Effector memory CD8-positive, alpha-beta T cell (primary cell): ENCODE data around the gene APPL1.

Experiments
- ATAC-seq: fragments of 150-1000 bp; cut with Tn5 transposase; replicated peaks from 2 replicates; pipeline ENCODE4 v1.10.0; 2021; ENCODE audit warnings: mild to moderate bottlenecking, moderate library complexity
- DNase-seq, 3 experiments: peaks; one replicate each; pipeline ENCODE4 v3.0.0; 2021
- H3K27ac Mint-ChIP-seq, 2 donors: one replicate each; pipeline ENCODE4 v1.8.0; 2022; ENCODE audit warnings: mild to moderate bottlenecking in 2 of 2, mixed read lengths in 2 of 2, moderate library complexity in 2 of 2
- H3K27me3 Mint-ChIP-seq, 2 donors: one replicate each; pipeline ENCODE4 v1.8.0; 2022; ENCODE audit warnings: mixed read lengths in 2 of 2
- H3K36me3 Mint-ChIP-seq: one replicate; pipeline ENCODE4 v1.8.0; 2022; ENCODE audit warnings: mild to moderate bottlenecking, moderate library complexity, mixed read lengths; ENCODE audit not compliant: insufficient read depth
- H3K4me1 Mint-ChIP-seq, 2 donors: one replicate each; pipeline ENCODE4 v1.8.0; 2022; ENCODE audit warnings: low read depth in 2 of 2, mixed read lengths in 2 of 2
- H3K4me3 Mint-ChIP-seq, 2 donors: one replicate each; pipeline ENCODE4 v1.8.0; 2022; ENCODE audit warnings: mild to moderate bottlenecking in 2 of 2, mixed read lengths in 2 of 2, moderate library complexity in 2 of 2
- H3K9me3 Mint-ChIP-seq, 2 donors: one replicate each; pipeline ENCODE4 v1.8.0; 2022; ENCODE audit warnings: mixed read lengths in 2 of 2

The APPL1 gene

DNA sequence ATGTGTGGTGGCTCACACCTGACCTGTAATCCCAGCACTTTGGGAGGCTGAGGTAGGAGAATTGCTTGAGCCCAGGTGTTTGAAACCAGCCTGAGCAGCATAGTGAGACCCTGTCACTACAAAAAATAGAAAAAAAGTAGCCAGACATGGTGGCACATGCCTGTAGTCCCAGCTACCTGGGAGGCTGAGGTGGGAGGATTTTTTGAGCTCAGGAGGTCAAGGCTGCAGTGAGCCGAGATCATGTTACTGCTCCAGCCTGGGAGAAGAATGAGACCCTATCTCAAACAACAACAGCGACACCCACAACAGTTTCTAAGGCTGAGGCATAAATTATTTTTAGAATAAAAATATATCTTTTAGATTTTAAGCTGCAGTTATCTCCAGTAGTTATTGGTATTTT is 6.3 kb downstream of the APPL1 start:
- H3K27ac Mint-ChIP-seq, result no peak overlapping the region
- peaks cover 24% of the 10 kb centered on the region for H3K36me3 Mint-ChIP-seq
- H3K9me3 Mint-ChIP-seq, result no peaks in the 10 kb centered on the region
- no peak overlapping the region for H3K4me3 Mint-ChIP-seq
- no peak for DNase-seq
- no peaks in the 10 kb centered on the region for H3K27me3 Mint-ChIP-seq
- no peak for ATAC-seq
- H3K4me1 Mint-ChIP-seq, result peaks cover 17 to 20% of the 10 kb centered on the region in 2 donors

DNA sequence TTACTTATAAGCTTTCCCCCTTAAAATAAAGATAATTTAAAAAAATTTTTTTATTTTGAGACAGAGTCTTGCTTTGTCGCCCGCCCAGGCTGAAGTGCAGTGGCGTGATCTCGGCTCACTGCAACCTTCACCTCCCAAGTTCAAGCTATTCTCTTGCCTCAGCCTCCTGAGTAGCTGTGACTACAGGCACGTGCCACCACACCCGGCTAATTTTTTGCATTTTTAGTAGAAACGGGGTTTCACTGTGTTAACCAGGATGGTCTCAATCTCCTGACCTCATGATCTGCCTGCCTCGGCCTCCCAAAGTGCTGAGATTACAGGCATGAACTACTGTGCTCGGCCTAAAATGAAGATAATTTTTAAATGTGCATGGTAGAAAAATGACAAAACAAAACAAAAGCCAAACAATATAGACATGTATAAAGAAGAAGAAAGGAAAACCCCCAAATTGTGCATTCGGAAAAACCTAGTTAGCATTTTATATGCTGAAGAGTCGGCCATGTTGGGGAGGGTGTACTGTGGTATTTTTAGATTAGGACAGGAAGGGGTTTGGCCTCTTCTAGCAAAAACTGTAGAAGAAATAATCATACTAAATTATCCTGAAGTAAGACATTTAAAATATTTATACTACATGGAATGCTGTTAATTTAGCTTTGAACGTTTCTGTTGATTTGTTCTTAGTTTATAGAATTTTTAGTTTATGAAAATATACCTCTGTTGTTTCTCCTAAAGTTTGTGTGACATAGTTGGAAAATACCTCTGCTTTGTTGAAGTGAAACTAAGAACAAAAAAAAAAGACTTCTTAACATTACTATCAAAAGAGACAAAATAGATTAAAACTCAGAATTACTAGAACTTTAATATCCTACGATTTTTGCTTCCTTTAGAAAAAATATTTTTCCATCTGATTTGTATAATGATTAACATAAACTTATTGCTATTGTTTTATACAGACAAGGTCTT is 7.4 kb downstream of the APPL1 start:
- Mint-ChIP-seq H3K27me3 (no peaks in the 10 kb centered on the region), H3K27ac (no peak overlapping the region), H3K36me3 (peaks cover 33% of the 10 kb centered on the region), H3K9me3 (no peaks in the 10 kb centered on the region), H3K4me1 (peaks cover 6 to 11% of the 10 kb centered on the region in 2 donors), H3K4me3 (no peak overlapping the region)
- ATAC-seq (no peak), DNase-seq (no peak)

DNA sequence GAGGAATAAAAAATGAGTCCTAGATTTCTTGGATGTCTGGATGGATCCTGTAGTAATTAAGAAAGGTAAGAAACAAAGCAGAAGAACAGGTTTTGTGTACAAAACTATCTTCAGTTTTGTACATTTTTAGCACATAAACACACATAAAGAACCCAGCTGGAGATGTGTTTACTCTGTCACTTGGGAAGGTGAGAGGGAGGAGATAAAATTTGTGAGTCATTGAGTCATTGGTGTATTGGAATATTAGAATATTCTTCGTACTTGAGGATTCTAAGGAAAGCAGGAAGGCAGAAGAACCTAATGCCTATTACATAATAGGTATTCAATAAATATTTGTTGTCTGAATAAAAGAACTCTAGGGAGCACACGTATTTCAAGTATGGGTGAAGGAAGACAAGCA is 17.4 kb downstream of the APPL1 start:
- Mint-ChIP-seq H3K27ac (peak overlapping the region in 1 of 2 donors; percentile 3), H3K4me3 (no peak overlapping the region), H3K27me3 (no peaks in the 10 kb centered on the region), H3K36me3 (peaks cover 60% of the 10 kb centered on the region), H3K4me1 (peaks cover 0 to 6% of the 10 kb centered on the region in 2 donors), H3K9me3 (no peaks in the 10 kb centered on the region)
- DNase-seq, result no peak
- no peak for ATAC-seq

DNA sequence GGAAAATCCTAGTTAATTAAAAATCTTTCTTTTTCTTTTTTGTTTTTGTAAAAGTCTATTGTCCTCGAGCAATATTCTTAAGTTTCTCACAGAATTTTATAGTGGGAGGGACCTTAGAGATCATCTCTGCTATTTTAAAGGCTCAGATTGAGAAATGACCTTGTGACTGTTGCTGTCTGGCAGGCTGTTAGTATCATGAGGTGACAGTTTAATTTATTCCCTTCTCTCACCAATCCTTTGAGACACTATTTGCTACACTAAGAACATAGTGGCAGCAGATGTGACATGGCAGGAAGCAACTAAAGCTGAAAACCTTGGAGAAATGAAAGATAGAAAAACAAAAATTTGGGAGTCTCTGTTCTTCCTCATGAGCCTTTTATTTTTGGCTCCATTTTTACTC is 24.9 kb downstream of the APPL1 start:
- H3K27ac Mint-ChIP-seq, result peak overlapping the region in 1 of 2 donors; percentile 28
- DNase-seq, result no peak
- no peaks in the 10 kb centered on the region for H3K9me3 Mint-ChIP-seq
- H3K4me1 Mint-ChIP-seq, result no peaks in the 10 kb centered on the region
- ATAC-seq, result no peak
- H3K4me3 Mint-ChIP-seq, result no peak overlapping the region
- H3K27me3 Mint-ChIP-seq, result no peaks in the 10 kb centered on the region
- peaks cover 54% of the 10 kb centered on the region for H3K36me3 Mint-ChIP-seq

DNA sequence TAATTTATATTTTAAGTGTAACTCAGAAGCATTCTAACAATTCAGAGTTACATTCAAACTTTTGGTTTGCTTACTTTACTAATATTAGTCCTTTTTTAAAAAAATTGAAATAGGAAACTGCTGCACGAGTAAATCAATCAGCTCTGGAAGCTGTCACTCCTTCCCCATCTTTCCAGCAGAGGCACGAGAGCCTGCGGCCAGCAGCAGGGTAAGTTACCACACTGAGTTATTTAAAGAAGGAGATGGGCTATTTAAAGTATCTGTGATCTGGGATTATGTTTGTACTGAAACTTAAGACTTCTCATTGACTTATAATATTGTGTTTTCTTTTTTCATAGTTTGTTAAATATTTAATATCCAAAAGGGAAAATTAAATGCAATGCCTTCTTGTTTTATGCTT is 29.3 kb downstream of the APPL1 start:
- H3K4me3 Mint-ChIP-seq, result no peak overlapping the region
- no peak for DNase-seq
- no peak for ATAC-seq
- H3K27ac Mint-ChIP-seq, result peak overlapping the region in 1 of 2 donors; percentile 78
- H3K9me3 Mint-ChIP-seq, result no peaks in the 10 kb centered on the region
- no peaks in the 10 kb centered on the region for H3K27me3 Mint-ChIP-seq
- peaks cover 65% of the 10 kb centered on the region for H3K36me3 Mint-ChIP-seq
- no peaks in the 10 kb centered on the region for H3K4me1 Mint-ChIP-seq

DNA sequence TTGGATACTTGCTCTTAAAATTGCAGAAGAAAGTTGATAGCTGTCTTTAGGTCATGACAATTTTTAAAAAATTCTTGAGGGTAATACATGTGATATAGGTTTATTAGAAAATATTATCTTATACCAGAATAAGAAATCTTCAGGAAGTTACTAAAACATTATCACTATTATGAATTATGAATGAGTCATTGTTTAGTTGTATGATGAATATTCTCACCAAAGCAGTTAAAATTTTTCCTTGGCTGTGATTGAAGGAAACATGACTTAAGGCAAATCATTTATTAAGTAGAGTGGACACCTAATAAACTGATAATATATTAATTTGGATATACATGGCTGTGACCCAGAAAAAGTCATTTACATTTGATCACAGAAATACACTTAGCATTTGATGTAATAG is 30.1 kb downstream of the APPL1 start:
- no peaks in the 10 kb centered on the region for H3K4me1 Mint-ChIP-seq
- H3K27ac Mint-ChIP-seq, result peak overlapping the region in 1 of 2 donors; percentile 78
- ATAC-seq (no peak), DNase-seq (no peak)
- H3K4me3 Mint-ChIP-seq, result no peak overlapping the region
- no peaks in the 10 kb centered on the region for H3K27me3 Mint-ChIP-seq
- H3K9me3 Mint-ChIP-seq, result no peaks in the 10 kb centered on the region
- H3K36me3 Mint-ChIP-seq, result peaks cover 63% of the 10 kb centered on the region

DNA sequence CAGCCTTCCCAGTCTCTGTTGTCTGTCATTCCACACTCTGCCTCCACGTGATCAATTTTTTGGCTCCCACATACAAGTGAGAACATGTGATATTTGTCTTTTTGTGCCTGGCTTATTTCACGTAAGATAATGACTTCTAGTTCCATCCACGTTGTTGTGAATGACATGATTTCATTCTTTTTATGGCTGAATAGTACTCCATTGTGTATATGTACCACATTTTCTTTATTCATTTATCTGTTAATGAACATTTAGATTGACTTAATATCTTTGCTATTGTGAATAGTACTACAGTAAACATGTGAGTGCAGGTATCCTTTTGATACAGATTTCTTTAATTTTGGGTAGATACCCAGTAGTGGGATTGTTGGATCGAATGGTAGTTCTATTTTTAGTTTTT is 33.6 kb downstream of the APPL1 start:
- H3K4me1 Mint-ChIP-seq, result peaks cover 0 to 8% of the 10 kb centered on the region in 2 donors
- DNase-seq (no peak), ATAC-seq (no peak)
- H3K9me3 Mint-ChIP-seq, result no peaks in the 10 kb centered on the region
- H3K4me3 Mint-ChIP-seq, result no peak overlapping the region
- H3K27me3 Mint-ChIP-seq, result no peaks in the 10 kb centered on the region
- H3K36me3 Mint-ChIP-seq, result peaks cover 68% of the 10 kb centered on the region
- no peak overlapping the region for H3K27ac Mint-ChIP-seq

DNA sequence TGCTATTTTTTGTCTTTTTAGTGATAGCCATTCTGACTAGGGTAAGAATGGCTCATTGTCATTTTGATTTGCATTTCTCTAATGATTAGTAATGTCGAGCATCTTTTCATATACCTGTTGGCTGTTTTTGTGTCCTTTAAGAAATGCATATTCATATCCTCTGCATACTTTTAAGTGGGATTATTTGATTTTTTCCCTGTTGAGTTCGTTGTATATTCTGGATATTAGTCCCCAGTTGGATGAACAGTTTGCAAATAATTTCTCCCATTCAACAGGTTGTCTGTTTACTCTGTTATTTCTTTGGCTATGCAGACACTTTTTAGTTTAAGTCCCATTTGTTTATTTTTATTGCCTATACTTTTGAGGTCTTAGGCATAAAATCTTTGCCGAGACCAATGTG is 34.4 kb downstream of the APPL1 start:
- Mint-ChIP-seq H3K9me3 (no peaks in the 10 kb centered on the region), H3K27ac (no peak overlapping the region), H3K4me1 (peaks cover 0 to 12% of the 10 kb centered on the region in 2 donors), H3K36me3 (peaks cover 72% of the 10 kb centered on the region), H3K4me3 (no peak overlapping the region), H3K27me3 (no peaks in the 10 kb centered on the region)
- no peak for DNase-seq
- no peak for ATAC-seq

DNA sequence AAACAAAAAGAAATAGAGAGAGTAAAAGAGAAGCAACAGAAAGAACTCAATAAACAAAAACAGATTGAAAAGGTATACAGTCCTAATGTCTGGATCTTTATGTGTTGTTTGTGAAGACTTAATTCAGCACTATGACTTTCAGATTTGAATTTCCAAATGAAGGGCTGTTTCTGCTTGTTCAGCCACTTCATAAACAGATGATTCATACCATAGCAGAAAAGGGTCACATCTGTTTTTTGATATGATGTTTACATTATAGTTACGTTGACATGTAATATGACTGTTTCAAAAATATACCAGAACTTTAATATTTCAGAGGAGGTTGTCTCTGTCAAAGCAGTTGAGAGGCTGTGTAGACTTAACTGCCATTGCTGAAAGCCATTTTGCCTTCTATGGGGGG is 40.9 kb downstream of the APPL1 start:
- no peak for ATAC-seq
- Mint-ChIP-seq H3K4me3 (no peak overlapping the region), H3K9me3 (no peaks in the 10 kb centered on the region), H3K4me1 (peaks cover 0 to 12% of the 10 kb centered on the region in 2 donors), H3K27ac (no peak overlapping the region), H3K36me3 (peaks cover 46% of the 10 kb centered on the region), H3K27me3 (no peaks in the 10 kb centered on the region)
- DNase-seq, result no peak

DNA sequence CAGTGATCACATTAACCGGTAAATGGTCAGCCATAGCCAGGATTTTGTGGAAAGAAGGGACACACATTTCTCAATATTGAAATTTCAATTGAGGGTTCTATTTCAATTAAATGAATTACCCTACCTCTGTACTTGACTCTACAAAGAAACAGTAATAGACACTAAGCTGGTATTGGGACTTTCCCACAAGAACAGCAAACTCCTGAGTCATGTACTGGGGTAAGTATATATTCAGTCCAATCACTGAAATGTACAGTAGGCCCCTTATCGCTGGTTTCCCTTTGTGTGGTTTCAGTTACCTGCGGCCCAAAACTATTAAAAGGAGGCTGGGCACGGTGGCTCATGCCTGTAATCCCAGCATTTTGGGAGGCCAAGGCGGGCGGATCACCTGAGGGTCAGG is 47.3 kb downstream of the APPL1 start:
- no peak for DNase-seq
- H3K4me1 Mint-ChIP-seq, result no peaks in the 10 kb centered on the region
- H3K4me3 Mint-ChIP-seq, result no peak overlapping the region
- H3K27ac Mint-ChIP-seq, result no peak overlapping the region
- no peak for ATAC-seq
- peaks cover 13% of the 10 kb centered on the region for H3K36me3 Mint-ChIP-seq
- no peaks in the 10 kb centered on the region for H3K9me3 Mint-ChIP-seq
- no peaks in the 10 kb centered on the region for H3K27me3 Mint-ChIP-seq

DNA sequence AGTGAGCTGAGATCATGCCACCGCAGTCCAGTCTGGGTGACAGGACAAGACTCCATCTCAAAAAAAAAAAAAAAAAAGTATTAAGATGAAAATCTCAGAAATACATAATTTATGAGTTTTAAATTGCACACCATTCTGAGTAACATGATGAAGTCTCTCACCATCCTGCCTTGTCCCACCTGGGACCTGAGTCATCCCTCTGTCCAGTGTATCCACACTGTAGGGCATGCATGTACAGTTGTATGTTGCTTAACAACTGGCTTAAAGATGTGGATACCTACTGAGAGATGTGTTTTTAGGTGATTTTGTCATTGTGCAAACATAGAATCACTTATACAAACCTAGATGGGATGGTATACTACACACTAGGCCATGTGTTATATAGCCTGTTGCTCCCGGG is 47.9 kb downstream of the APPL1 start:
- Mint-ChIP-seq H3K27me3 (no peaks in the 10 kb centered on the region), H3K36me3 (peaks cover 12% of the 10 kb centered on the region), H3K9me3 (no peaks in the 10 kb centered on the region), H3K4me1 (no peaks in the 10 kb centered on the region), H3K27ac (no peak overlapping the region), H3K4me3 (no peak overlapping the region)
- no peak for ATAC-seq
- DNase-seq, result no peak

DNA sequence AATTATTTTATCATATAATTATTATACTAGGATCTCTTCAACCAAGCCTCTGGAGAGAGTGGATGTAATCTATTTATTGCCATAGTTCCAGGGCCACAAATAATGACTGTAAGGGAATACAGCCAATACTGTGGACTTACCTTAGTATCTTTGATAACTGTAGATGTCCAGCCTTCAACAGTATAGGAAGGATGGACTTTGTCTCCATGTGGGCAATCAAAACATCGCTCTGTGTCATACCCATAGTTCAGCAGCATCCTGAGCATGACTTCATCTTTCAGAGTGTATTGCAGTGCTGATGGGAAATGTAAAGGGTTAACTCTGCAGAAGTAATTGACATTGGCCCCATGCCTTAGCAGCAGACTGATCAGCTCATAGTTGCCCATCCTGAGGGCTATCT is 50.7 kb downstream of the APPL1 start:
- Mint-ChIP-seq H3K4me1 (no peaks in the 10 kb centered on the region), H3K9me3 (no peaks in the 10 kb centered on the region), H3K4me3 (no peak overlapping the region), H3K36me3 (no peaks in the 10 kb centered on the region), H3K27ac (no peak overlapping the region), H3K27me3 (no peaks in the 10 kb centered on the region)
- ATAC-seq (no peak), DNase-seq (no peak)

DNA sequence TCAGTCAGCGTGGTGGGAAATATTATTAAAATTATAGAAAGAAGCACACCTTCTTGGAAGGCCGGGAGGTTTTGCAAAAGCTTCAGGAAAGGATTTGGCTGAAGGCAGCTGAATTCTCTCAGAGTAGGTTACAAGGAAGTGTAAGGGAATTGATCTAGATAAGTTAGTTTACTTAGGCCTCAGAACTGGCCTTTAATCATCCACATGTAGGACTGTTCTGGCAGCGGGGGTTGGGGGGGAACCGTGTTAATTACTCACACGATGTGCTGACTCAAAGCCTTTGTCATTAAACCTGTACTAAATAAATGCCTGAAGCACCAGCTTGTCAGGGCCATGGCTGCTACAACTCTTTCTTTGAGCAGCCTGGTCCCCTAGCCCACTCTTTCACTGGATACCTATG is 52.2 kb downstream of the APPL1 start:
- ATAC-seq, result no peak
- no peaks in the 10 kb centered on the region for H3K4me1 Mint-ChIP-seq
- no peaks in the 10 kb centered on the region for H3K27me3 Mint-ChIP-seq
- H3K4me3 Mint-ChIP-seq, result no peak overlapping the region
- no peak overlapping the region for H3K27ac Mint-ChIP-seq
- no peaks in the 10 kb centered on the region for H3K36me3 Mint-ChIP-seq
- H3K9me3 Mint-ChIP-seq, result no peaks in the 10 kb centered on the region
- DNase-seq, result no peak

DNA sequence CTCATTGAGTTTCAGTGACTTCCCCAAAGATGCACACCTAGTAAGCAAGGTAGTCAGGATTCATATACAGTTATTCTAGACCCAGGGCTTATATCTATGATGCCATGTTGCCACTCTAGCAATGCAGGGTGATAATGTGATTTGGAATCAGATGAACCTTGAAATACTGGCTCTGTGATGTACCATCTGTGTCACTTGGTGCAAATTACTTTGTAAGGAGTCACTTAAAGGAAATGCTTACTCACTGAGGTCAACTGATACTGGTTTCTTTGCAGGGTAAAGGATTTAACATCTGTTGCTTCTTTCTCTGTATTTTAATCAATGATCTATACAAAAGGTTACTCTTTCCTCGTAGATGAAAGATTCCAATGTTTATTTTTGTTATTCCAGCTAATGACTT is 54.2 kb downstream of the APPL1 start:
- H3K4me1 Mint-ChIP-seq, result no peaks in the 10 kb centered on the region
- H3K4me3 Mint-ChIP-seq, result no peak overlapping the region
- peaks cover 0 to 12% of the 10 kb centered on the region in 2 donors for H3K27me3 Mint-ChIP-seq
- H3K9me3 Mint-ChIP-seq, result no peaks in the 10 kb centered on the region
- H3K27ac Mint-ChIP-seq, result no peak overlapping the region
- no peaks in the 10 kb centered on the region for H3K36me3 Mint-ChIP-seq
- DNase-seq (no peak), ATAC-seq (no peak)
